SK-N-SH (cell line): ENCODE results near the gene TIAM1.

Experiments
- EP300 ChIP-seq, 2 experiments: IDR thresholded peaks; 2 replicates each; pipeline versions ENCODE4 v1.4.0 to v1.6.1; 2012; ENCODE audit warnings: borderline replicate concordance in 1 of 2, low read depth in 1 of 2, low read length in 1 of 2
- FOXM1 ChIP-seq: IDR thresholded peaks from 2 replicates; pipeline ENCODE4 v1.4.0; 2012; ENCODE audit warnings: low read depth, mild to moderate bottlenecking
- MAX ChIP-seq: IDR thresholded peaks from 2 replicates; pipeline ENCODE4 v1.4.0; 2012; ENCODE audit warnings: low read depth
- POLR2AphosphoS5 ChIP-seq: IDR thresholded peaks from 2 replicates; pipeline ENCODE4 v1.6.1; 2012; ENCODE audit warnings: low read depth, low read length
- RAD21 ChIP-seq: IDR thresholded peaks from 2 replicates; pipeline ENCODE4 v1.6.1; 2012; ENCODE audit warnings: mild to moderate bottlenecking, low read length
- RCOR1 ChIP-seq: fragments of 150-350 bp; IDR thresholded peaks from 2 replicates; pipeline ENCODE4 v1.6.1; 2017; ENCODE audit warnings: antibody characterized with exemption, low read length
- REST ChIP-seq: IDR thresholded peaks from 2 replicates; pipeline ENCODE4 v1.6.1; 2012; ENCODE audit warnings: mild to moderate bottlenecking, low read depth, low read length, moderate library complexity
- RXRA ChIP-seq: IDR thresholded peaks from 2 replicates; pipeline ENCODE4 v1.4.0; 2012; ENCODE audit warnings: low read depth, mild to moderate bottlenecking, borderline replicate concordance
- SIN3A ChIP-seq: IDR thresholded peaks from 2 replicates; pipeline ENCODE4 v1.6.1; 2012; ENCODE audit warnings: low read depth, mild to moderate bottlenecking, low read length, moderate library complexity, borderline replicate concordance
- ZBTB33 ChIP-seq: IDR thresholded peaks from 2 replicates; pipeline ENCODE4 v1.4.0; 2012; ENCODE audit warnings: low read depth, borderline replicate concordance
- TF ChIP-seq, protein P1 (sequence below): fragments of 200-600 bp; sonication (generic); IDR thresholded peaks from 2 replicates; pipeline ENCODE4 v1.6.1; 2017; ENCODE audit warnings: antibody characterized with exemption, mild to moderate bottlenecking, moderate library complexity

- TF ChIP-seq REST: no peak
- TF ChIP-seq, protein P1, sequence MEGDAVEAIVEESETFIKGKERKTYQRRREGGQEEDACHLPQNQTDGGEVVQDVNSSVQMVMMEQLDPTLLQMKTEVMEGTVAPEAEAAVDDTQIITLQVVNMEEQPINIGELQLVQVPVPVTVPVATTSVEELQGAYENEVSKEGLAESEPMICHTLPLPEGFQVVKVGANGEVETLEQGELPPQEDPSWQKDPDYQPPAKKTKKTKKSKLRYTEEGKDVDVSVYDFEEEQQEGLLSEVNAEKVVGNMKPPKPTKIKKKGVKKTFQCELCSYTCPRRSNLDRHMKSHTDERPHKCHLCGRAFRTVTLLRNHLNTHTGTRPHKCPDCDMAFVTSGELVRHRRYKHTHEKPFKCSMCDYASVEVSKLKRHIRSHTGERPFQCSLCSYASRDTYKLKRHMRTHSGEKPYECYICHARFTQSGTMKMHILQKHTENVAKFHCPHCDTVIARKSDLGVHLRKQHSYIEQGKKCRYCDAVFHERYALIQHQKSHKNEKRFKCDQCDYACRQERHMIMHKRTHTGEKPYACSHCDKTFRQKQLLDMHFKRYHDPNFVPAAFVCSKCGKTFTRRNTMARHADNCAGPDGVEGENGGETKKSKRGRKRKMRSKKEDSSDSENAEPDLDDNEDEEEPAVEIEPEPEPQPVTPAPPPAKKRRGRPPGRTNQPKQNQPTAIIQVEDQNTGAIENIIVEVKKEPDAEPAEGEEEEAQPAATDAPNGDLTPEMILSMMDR: no peak
- no peak for TF ChIP-seq FOXM1
- TF ChIP-seq SIN3A: no peak
- TF ChIP-seq EP300 (IDR thresholded peaks at IDR 0.05; ENCODE audit: borderline replicate concordance in 1 of 2, low read depth in 1 of 2, low read length in 1 of 2): no peak
- no peak for TF ChIP-seq ZBTB33
- no peak for TF ChIP-seq POLR2AphosphoS5
- TF ChIP-seq RAD21: no peak
- no peak for TF ChIP-seq MAX
- no peak for TF ChIP-seq RCOR1
- TF ChIP-seq RXRA: no peak
Observed at GRCh38 chr21:31232344-31232743, 111.7 kb downstream of the TIAM1 start.
